SU-DHL-6 (cell line): ENCODE measurements around the gene SUN1.

Source experiments
- H2AFZ ChIP-seq: fragments of 200-600 bp; sonication (generic); 2 replicates; pipeline ENCODE4 v1.6.1; 2014; ENCODE audit warnings: low read depth, mild to moderate bottlenecking, moderate library complexity, mixed read lengths, antibody characterized with exemption, low read length; ENCODE audit not compliant: severe bottlenecking
- H3F3A ChIP-seq: fragments of 200-600 bp; shearing (Covaris generic); 2 replicates; pipeline ENCODE4 v1.6.0; 2016; ENCODE audit warnings: antibody characterized with exemption, mild to moderate bottlenecking; ENCODE audit not compliant: insufficient read depth
- H3K27ac ChIP-seq: fragments of 200-600 bp; sonication (generic); 2 replicates; pipeline ENCODE4 v1.5.1; 2016; ENCODE audit warnings: low read depth, mild to moderate bottlenecking, low read length, moderate library complexity, mixed read lengths
- H3K27me3 ChIP-seq: fragments of 200-600 bp; sonication (generic), shearing (Covaris generic); 2 replicates; pipeline ENCODE4 v1.6.0; 2014; ENCODE audit warnings: mild to moderate bottlenecking, low read length
- H3K36me3 ChIP-seq: fragments of 200-600 bp; sonication (generic); 2 replicates; pipeline ENCODE4 v1.6.1; 2014; ENCODE audit warnings: mild to moderate bottlenecking, low read length, mixed read lengths
- H3K4me2 ChIP-seq: fragments of 300-600, 200-600 bp; shearing (Covaris generic), sonication (generic); 2 replicates; pipeline ENCODE4 v1.6.0; 2014; ENCODE audit warnings: low read length, low read depth, mild to moderate bottlenecking; ENCODE audit not compliant: poor library complexity, severe bottlenecking
- H3K4me3 ChIP-seq: fragments of 200-600 bp; sonication (generic); 2 replicates; pipeline ENCODE4 v1.5.1; 2014; ENCODE audit warnings: antibody characterized with exemption, low read length, mild to moderate bottlenecking, mixed read lengths; ENCODE audit not compliant: insufficient read depth, poor library complexity, severe bottlenecking
- H3K79me2 ChIP-seq: fragments of 200-600 bp; sonication (generic); 2 replicates; pipeline ENCODE4 v1.6.1; 2014; ENCODE audit warnings: mild to moderate bottlenecking, low read length, moderate library complexity; ENCODE audit not compliant: insufficient read depth
- H3K9ac ChIP-seq: fragments of 200-600 bp; sonication (generic); 2 replicates; pipeline ENCODE4 v1.7.0; 2014; ENCODE audit warnings: mild to moderate bottlenecking, low read length
- H3K9me2 ChIP-seq: fragments of 200-600 bp; sonication (generic); replicated peaks from 2 replicates; pipeline ENCODE4 v1.6.1; 2014; ENCODE audit warnings: low read length; ENCODE audit not compliant: insufficient read depth
- H3K9me3 ChIP-seq: fragments of 200-600 bp; sonication (generic); 2 replicates; pipeline ENCODE4 v1.6.1; 2014; ENCODE audit warnings: low read length, mixed read lengths; ENCODE audit not compliant: insufficient read depth
- H4K20me1 ChIP-seq: fragments of 200-600 bp; sonication (generic); 2 replicates; pipeline ENCODE4 v1.6.1; 2014; ENCODE audit warnings: low read depth, mild to moderate bottlenecking, antibody characterized with exemption, low read length, moderate library complexity, mixed read lengths
- EZH2phosphoT487 ChIP-seq: fragments of 200-600 bp; sonication (generic), shearing (Covaris generic); conservative IDR thresholded peaks from 2 replicates; pipeline ENCODE4 v1.6.1; 2018; ENCODE audit warnings: mild to moderate bottlenecking, antibody characterized with exemption, low read length, moderate library complexity, mixed read lengths
- TF ChIP-seq, protein P1 (sequence below): fragments of 200-600 bp; sonication (generic); IDR thresholded peaks from one replicate; pipeline ENCODE4 v1.5.1; 2017; ENCODE audit warnings: antibody characterized with exemption, mild to moderate bottlenecking, low read length, moderate library complexity; ENCODE audit not compliant: insufficient read depth, poor library complexity, severe bottlenecking

SUN1 gene

DNA sequence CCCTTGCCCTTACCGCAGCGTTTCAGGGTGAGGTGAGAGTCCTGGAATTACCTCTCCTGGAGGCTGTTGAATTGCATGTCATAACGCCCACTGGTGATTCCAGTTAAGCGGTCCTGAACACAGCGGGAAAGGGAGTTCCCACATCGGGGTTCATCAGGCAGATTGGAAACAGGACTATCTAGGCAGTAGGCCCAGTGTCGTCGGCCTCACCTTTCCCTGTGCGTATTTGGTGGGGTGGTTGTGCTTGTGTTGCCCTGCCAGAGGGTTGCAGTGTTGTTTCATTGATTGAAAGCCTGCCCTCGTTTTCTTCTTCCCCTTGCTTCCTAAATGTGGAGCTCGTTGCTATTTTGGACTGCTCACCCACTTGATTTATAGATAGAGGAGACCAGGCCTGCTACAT lies 10.6 kb upstream of the SUN1 start:
- Histone ChIP-seq H3K4me2 (no peak overlapping the region), H2AFZ (no peak overlapping the region), H3K9me2 (no peaks in the 10 kb centered on the region), H3F3A (0 out of 2 replicates have a peak, but pooled peaks cover 9% of the 10 kb centered on the region), H3K9me3 (no peaks in the 10 kb centered on the region), H4K20me1 (peaks cover 16% of the 10 kb centered on the region; the same call in 1 of the 2 replicates), H3K27ac (no peak overlapping the region), H3K27me3 (no peaks in the 10 kb centered on the region), H3K4me3 (no peak overlapping the region), H3K36me3 (no peaks in the 10 kb centered on the region), H3K79me2 (peaks cover 98% of the 10 kb centered on the region), H3K9ac (no peak overlapping the region)
- TF ChIP-seq EZH2phosphoT487 = no peak
- TF ChIP-seq, protein P1, sequence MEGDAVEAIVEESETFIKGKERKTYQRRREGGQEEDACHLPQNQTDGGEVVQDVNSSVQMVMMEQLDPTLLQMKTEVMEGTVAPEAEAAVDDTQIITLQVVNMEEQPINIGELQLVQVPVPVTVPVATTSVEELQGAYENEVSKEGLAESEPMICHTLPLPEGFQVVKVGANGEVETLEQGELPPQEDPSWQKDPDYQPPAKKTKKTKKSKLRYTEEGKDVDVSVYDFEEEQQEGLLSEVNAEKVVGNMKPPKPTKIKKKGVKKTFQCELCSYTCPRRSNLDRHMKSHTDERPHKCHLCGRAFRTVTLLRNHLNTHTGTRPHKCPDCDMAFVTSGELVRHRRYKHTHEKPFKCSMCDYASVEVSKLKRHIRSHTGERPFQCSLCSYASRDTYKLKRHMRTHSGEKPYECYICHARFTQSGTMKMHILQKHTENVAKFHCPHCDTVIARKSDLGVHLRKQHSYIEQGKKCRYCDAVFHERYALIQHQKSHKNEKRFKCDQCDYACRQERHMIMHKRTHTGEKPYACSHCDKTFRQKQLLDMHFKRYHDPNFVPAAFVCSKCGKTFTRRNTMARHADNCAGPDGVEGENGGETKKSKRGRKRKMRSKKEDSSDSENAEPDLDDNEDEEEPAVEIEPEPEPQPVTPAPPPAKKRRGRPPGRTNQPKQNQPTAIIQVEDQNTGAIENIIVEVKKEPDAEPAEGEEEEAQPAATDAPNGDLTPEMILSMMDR = no peak

DNA sequence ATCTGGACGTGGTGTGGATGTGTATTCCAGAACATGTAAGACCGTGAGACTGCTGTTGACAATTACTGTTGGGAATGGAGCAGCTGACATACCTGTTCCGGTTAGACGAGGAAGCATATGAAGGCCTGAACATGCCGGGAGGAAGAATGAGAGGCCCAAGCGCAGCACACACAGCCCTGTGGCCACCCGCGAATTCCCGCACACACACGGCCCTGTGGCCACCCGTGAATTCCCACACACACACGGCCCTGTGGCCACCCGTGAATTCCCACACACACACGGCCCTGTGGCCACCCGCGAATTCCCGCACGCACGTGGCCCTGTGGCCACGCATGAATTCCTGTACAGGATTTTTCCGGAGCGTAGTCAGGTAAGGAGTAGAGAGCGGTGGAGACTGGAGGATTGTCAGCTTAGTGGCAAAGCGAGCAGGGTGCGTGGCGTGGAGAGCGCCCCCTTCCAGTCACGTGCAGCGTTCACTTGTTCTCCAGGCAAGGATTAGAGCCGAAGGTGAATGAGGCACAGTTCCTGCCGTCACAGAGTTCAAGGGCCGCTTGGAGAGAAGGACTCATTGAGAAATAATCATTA lies 9.5 kb upstream of the SUN1 start:
- no peak overlapping the region for H3K4me2 ChIP-seq
- no peak overlapping the region for H2AFZ ChIP-seq
- no peaks in the 10 kb centered on the region for H3K9me3 ChIP-seq
- H3K27ac ChIP-seq = no peak overlapping the region
- H3K9me2 ChIP-seq = no peaks in the 10 kb centered on the region
- H4K20me1 ChIP-seq = peaks cover 13% of the 10 kb centered on the region; the same call in 1 of the 2 replicates
- TF ChIP-seq EZH2phosphoT487 = no peak
- TF ChIP-seq, protein P1 = no peak
- no peak overlapping the region for H3K9ac ChIP-seq
- H3K4me3 ChIP-seq = no peak overlapping the region
- H3K36me3 ChIP-seq = no peaks in the 10 kb centered on the region
- no peaks in the 10 kb centered on the region for H3K27me3 ChIP-seq
- H3F3A ChIP-seq = 0 out of 2 replicates have a peak, but pooled peaks cover 4% of the 10 kb centered on the region
- H3K79me2 ChIP-seq = peaks cover 98% of the 10 kb centered on the region

DNA sequence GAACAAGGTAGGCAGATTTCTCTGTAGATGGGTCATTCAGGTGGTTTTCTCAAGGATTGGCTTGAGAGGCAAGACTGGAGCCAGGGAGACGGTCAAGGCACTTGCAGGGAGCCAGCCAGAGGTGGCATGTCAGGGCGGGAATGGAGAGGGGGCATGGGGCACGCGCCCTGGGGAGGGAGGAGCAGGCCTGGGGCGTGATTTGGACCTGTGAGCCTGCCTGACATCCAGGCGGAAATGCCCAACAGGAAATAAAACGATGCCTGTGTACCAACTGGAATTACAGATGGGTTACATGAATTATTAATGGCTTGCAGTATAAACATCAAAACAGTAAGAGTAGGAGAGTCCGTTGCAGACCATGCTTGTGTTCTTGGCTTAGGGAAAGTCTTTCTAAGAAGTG lies 8.6 kb upstream of the SUN1 start:
- Histone ChIP-seq H3K79me2 (peaks cover 98% of the 10 kb centered on the region), H3F3A (no peaks in the 10 kb centered on the region), H3K27me3 (no peaks in the 10 kb centered on the region), H3K27ac (no peak overlapping the region), H3K4me3 (no peak overlapping the region), H3K9me3 (no peaks in the 10 kb centered on the region), H3K9me2 (no peaks in the 10 kb centered on the region), H3K36me3 (no peaks in the 10 kb centered on the region), H3K4me2 (no peak overlapping the region), H4K20me1 (peaks cover 15% of the 10 kb centered on the region; the same call in 1 of the 2 replicates), H2AFZ (no peak overlapping the region), H3K9ac (no peak overlapping the region)
- TF ChIP-seq, protein P1 = no peak
- no peak for TF ChIP-seq EZH2phosphoT487
